Measurements from ENCODE around the gene IMPG1. TPM values are rescaled to one million over a fixed set of nuclear protein-coding genes. Genes with fewer than 3 reads are reported as not detected.

The IMPG1 gene
- total and polyA plus RNA-seq, 10 of the 15 experiments (the other 5 are each of a cell fraction or from before 2014, with no cell fraction given) = not detected

DNA sequence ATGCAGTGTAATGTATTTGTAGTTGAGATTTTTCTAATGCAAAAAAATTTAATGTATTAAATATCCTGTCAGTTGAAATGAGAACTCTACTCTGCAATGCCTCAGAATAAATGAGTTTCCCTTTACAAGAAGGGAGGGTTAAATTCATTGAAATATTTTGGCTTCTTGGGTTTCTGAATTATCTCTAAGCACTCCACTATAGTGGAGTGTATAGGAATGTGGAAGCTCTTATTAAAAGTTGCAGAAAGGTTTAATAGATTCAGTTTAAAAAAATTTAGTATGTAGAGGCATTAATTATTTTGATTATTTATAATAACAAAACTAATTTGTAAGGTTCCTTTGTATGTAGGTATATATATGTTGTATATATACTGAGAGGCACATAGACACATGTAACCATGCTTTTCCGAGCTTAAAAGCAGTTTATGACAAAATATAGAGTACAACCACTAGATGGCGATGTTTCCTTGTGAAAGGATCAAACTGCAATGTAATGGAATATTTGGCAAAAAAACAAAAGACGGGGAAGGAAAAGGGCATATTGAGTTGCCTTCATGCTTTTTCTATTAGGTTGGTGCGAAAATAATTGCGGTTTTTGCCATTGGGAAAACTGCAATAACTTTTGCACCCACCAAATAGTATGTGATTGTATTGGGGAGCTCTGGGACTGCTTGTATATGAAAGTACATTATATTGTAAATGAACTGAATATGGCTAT is 179.2 kb downstream of the IMPG1 start:
- TF ChIP-seq RAD21 (IDR thresholded peaks at IDR 0.05; ENCODE audit: insufficient read depth, low read depth, low read length) = peak; percentile 81
- peak; percentile 57 to 65 (median 65) for TF ChIP-seq CTCF (IDR thresholded peaks at IDR 0.05 in 2 of 3, conservative IDR thresholded peaks at IDR 0.05 in 1 of 3; ENCODE audit: control insufficient read depth in 2 of 3, extremely low read depth in 1 of 3, insufficient read depth in 1 of 3, low read depth in 3 of 3, low read length in 3 of 3)
- peak; percentile 42; the same call in 1 of the 2 replicates for TF ChIP-seq SMC3 (IDR thresholded peaks at IDR 0.05; ENCODE audit: borderline replicate concordance, low read length)
- no peak for TF ChIP-seq MTA2 (IDR thresholded peaks at IDR 0.05; ENCODE audit: low read depth)
- no peak for TF ChIP-seq BCL11A (IDR thresholded peaks at IDR 0.05; ENCODE audit: low read depth, low read length)
- no peak for TF ChIP-seq IKZF1 (conservative IDR thresholded peaks at IDR 0.05)
- TF ChIP-seq IKZF2 (IDR thresholded peaks at IDR 0.05) = no peak
- no peak for TF ChIP-seq SRF (IDR thresholded peaks at IDR 0.05; ENCODE audit: low read depth in 2 of 2, low read length in 2 of 2)
- TF ChIP-seq YY1 (IDR thresholded peaks at IDR 0.05; ENCODE audit: low read depth, low read length) = no peak
- TF ChIP-seq ZNF622 (IDR thresholded peaks at IDR 0.05) = no peak
- TF ChIP-seq NFIC (IDR thresholded peaks at IDR 0.05; ENCODE audit: low read depth, low read length) = no peak
- TF ChIP-seq ZBTB4 (CRISPR knock-in tag; IDR thresholded peaks at IDR 0.05) = no peak
- Histone ChIP-seq H3K36me3 (ENCODE audit: control insufficient read depth in 2 of 2, insufficient read depth in 2 of 2, low read length in 1 of 2) (no peaks in the 10 kb centered on the region; a peak in 2 of 4 replicates), H4K20me1 (ENCODE audit: control insufficient read depth, insufficient read depth) (no peaks in the 10 kb centered on the region), H3K27me3 (replicated peaks in 1 of 2; ENCODE audit: control insufficient read depth in 2 of 2, insufficient read depth in 2 of 2, low read length in 1 of 2) (no peaks in the 10 kb centered on the region), H3K4me3 (no peak overlapping the region), H3K9me3 (replicated peaks; ENCODE audit: control insufficient read depth, insufficient read depth, low read length) (no peaks in the 10 kb centered on the region), H3K79me2 (ENCODE audit: control insufficient read depth, insufficient read depth, low read length) (no peaks in the 10 kb centered on the region), H2AFZ (ENCODE audit: control insufficient read depth, low read depth, low read length) (no peak overlapping the region), H3K4me1 (ENCODE audit: control insufficient read depth, insufficient read depth, low read length) (no peaks in the 10 kb centered on the region), H3K4me2 (ENCODE audit: control insufficient read depth, insufficient read depth) (no peak overlapping the region), H3K27ac (ENCODE audit: control insufficient read depth, insufficient read depth) (no peak overlapping the region), H3K9ac (ENCODE audit: control insufficient read depth, insufficient read depth, low read length) (no peak overlapping the region)
- ChIA-PET POLR2A (interaction anchor here (1.0 to 1.3 kb wide), 2 partner anchors 21 to 31 kb away, joined by 3 read pairs; no protein-coding TSS in a partner anchor), RAD21 (ENCODE audit: unreplicated experiment) (interaction anchor here (0.7 to 2.9 kb wide), 16 partner anchors 14 to 1571 kb away, joined by 3 to 14 read pairs (median 4); no protein-coding TSS in a partner anchor), CTCF (interaction anchor here (0.6 to 7.0 kb wide), 72 partner anchors 9 to 1564 kb away, joined by 3 to 157 read pairs (median 4); no protein-coding TSS in a partner anchor), SMC1A (ENCODE audit: uncharacterized antibody, unreplicated experiment) (interaction anchor here (0.7 to 2.8 kb wide), 29 partner anchors 9 to 1564 kb away, joined by 3 to 24 read pairs (median 4); no protein-coding TSS in a partner anchor)
- intact Hi-C loops (cut with micrococcal nuclease; ENCODE audit: unreplicated experiment) = loop anchor here (2.0 kb wide), 1 partner anchor 1564 kb away; no protein-coding TSS in a partner anchor
- ATAC-seq = peak; percentile 85
- peak; percentile 19 for DNase-seq (ENCODE audit: low read depth, low spot score)
- peak; percentile 93 for FAIRE-seq
- in situ Hi-C loops (cut with MboI) = no loop called here
- BruUV-seq (replicated peaks) = no TSS peak
- WGBS (ENCODE audit: insufficient coverage, insufficient replicate concordance, low lambda C conversion rate, missing lambda C conversion rate) = 0% methylated on average over 5 of the region's 5 CpGs

All from GM12878 (cell line).